GM21526 (cell line): ENCODE measurements around the gene ROR1.
"Not testable (repeated sequence)": the region's sequence is repeated elsewhere in the genome, so short reads cannot be mapped to it uniquely, and the experiment has no call there.

Experiments
- ATAC-seq: cut with Tn5 transposase; IDR thresholded peaks from one replicate; pipeline ENCODE4 v1.9.1; 2021; ENCODE audit warnings: moderate library complexity; ENCODE audit not compliant: unreplicated experiment, low FRiP score

ROR1 gene

DNA sequence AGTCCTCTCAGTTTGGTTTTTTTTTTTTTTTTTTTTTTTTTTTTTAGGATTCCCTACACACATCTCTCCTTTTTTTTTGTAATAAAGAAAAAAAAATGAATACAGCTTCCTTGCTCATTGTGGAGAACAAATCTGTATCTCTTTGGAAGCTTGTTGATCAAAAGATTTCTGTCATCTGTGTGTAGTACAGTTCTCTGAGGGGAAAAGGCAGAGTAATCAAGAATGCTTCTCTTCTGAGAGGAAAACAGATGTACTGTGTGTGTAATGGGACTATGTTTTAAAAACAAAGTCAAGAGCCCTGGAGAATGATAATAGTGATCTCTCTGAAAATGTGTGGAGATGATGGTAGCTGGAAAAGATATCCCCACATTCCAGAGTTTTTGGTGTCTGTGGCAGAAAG is 16.5 kb upstream of the ROR1 start:
- ATAC-seq = no peak

DNA sequence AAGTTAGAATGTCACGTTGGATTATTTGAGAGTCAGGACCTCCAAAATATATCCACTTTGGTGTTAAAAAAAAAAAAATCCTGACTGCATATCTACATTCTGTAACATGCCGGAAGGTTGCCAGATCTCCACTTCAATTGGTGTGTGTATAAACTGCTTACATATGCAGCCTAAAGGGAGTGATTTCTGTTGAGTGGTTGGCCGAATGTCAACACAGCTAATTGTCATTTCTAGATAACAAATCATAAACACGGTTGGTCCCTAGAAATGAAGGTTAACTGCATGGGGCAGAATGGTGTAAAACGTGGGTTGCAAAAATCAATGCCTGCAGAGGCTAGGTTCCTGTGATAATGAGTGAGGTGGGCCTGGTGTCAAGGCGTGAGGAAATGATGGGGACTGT is 15.0 kb upstream of the ROR1 start:
- no peak for ATAC-seq

DNA sequence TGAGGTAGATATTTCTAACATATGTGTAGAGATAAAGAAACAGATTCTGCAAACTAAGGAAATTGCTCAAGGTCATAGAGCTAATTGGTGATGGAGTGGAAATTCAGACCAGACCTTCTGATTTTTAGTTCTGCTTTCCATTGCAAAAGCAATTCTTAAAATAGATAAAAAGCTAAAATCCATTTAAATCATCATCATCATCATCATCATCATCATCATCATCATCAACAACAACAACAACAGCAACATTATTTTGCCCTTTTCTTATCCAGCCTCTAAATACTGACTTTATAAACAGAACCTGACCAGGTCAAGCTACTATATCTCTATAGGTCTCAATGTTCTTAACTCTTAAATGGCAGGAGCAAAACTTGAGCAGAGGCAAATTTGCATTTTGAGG is 14.0 kb upstream of the ROR1 start:
- no peak for ATAC-seq

DNA sequence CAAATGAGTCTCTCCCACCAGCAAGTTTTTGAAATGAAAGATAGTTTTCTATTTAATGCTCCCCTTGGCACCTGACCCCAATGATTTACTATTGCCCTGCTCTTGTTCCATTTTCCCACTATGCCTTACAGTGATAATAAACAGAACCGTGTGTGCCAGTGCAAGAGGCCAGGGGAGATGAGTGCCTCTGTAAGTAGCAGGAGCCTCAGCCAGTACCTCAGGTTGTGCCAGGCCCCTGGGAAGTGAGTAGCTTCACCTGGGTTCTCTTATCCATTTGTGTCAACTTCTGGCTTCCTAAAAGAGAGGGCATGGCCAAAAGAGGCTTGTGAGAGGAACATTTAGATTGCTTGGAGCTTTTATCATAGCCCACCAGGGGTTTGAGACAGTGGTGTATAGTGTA is 3.4 kb upstream of the ROR1 start:
- no peak for ATAC-seq

DNA sequence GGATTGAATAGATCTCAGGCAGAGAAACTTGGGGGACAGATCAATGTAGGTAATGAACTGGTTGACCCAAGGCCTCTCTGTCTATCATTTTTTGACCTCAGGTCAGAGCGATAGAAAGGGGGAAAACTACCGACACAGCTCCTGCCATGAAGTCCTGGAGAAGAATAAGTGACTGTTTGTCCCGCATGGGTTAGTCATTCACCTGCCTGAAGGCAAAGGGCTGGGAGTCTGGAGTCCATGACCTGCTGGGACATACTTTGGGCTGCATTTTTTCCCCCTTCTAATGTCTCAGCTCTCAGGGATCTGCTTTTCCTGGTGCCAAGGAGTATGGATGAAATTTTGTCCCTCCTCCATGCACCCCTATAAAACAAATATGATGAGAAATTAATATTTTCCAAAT is 1.6 kb upstream of the ROR1 start:
- no peak for ATAC-seq

DNA sequence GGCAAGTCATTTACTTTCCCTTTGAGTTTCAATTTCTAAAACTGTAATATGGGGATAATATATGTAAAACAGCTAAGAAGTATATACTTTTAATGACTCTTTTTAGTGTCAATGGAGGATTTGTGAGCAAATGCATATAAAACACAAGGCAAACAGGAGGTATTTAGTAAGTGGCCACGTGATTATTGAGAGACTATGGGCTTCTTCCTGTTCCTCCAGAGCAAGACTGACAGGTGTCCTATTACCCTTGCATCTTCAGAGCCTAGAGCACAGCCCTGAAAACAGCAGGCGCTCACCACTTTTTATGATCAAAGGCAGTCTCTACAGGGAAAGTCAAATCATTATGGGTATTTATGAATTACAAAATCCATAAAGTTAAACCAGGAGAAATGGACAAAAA is 941 bp upstream of the ROR1 start:
- ATAC-seq = no peak

DNA sequence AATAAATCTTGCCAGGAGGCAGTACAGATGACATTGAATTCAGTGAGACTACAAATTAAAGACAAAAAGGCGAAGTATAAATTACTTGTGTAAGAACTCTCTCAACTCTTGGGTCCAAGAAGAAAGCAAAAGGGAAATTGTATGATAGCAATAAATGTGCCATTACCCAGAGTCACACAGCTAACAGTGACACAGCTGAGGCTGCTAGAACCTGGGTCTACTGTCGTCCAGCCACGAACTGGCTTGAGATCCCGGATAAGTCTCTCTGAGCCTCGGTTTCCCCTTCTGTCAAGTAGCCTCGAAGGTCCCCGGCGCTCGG is 362 bp upstream of the ROR1 start:
- ATAC-seq = peak; percentile 10

DNA sequence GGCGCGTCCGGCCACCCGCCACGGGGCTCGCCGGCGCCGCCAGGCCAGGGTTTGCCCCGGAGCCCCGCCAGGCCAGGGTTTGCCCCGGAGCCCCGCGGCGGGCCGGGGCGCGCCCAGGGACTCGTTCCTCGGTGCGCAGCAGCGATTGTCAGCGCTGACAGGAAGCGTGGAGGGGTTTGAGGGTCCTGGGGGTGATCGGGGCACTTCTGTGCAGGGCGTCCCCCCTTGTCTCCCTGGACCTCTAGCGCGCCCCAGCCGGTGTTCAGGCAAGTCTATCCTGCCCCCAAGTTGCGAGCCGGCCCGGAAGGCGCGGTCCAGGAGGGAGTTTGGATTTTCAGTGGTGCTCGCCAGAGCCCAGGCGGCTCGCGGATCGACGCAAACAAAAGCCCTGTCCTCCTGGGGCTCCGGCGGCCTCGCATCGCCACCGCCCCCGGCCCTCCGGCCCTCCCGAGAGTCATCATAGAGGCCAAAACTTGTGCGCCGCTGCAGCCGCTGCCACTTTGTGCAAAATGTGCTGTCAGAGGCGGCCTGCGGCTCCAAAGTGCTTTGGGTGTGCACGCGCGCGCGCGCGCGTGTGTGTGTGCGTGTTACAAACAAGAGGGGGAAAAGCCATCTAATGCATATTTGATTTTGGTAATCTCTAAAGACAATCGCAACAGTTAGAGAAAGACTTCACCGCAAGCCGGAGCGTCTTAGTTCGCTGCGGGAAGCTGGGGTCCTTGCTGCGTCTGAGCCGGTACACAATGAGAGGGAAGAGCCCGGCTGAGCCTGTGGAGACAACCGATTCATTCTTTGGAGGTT is 1.0 kb downstream of the ROR1 start:
- no peak for ATAC-seq

DNA sequence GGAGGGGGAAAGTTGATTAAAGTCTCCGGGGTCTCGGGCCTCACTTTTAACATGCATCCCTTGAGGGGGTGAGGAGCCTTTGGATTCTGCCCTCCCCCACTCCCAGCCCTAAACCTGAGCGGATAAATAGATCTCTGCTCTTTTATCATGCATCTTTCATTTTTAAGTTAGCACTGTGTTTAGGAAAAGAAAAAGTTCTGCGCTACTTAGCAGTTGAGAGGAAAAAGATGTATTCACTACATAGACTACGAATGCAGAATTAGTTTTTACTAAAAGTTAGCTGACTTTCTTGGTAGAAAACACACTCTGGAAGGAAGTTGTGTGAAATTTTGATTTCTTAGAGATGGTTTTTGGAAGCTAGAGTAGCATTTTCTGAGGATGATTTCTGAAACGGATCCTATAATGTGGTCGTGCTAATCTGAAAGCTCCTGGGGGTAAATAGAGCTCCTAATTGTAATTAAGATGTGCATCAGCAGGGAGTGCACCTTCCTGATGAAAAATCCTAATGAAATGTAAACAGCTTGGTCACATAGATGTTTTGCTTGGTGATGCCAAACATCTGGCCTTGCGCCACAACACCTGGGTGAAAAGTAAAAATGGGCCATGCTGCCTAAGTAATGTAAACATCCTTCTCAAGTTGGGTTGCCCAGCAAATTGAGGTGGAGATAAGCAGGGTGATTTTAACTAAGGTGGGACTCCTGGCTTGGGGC is 1.8 kb downstream of the ROR1 start:
- no peak for ATAC-seq

DNA sequence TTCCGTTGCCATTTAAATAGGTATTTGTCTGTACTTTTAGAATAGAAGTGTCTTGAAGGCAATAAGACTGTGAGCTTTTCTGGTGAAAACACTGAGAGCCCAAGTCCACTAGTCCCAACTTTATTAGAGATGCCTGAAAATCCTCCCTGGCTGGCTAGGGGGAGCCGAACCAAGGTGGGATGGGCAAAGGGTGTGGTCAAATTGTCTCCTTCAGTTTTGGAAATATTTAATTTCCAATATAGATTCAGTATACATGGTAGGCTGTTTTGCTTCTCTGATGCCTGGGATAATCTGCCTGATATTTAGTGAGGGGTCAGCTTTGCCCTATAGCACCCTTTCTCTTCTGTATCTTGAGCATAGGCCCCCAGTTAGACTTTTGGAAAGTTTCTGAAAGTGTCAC is 3.5 kb downstream of the ROR1 start:
- no peak for ATAC-seq

DNA sequence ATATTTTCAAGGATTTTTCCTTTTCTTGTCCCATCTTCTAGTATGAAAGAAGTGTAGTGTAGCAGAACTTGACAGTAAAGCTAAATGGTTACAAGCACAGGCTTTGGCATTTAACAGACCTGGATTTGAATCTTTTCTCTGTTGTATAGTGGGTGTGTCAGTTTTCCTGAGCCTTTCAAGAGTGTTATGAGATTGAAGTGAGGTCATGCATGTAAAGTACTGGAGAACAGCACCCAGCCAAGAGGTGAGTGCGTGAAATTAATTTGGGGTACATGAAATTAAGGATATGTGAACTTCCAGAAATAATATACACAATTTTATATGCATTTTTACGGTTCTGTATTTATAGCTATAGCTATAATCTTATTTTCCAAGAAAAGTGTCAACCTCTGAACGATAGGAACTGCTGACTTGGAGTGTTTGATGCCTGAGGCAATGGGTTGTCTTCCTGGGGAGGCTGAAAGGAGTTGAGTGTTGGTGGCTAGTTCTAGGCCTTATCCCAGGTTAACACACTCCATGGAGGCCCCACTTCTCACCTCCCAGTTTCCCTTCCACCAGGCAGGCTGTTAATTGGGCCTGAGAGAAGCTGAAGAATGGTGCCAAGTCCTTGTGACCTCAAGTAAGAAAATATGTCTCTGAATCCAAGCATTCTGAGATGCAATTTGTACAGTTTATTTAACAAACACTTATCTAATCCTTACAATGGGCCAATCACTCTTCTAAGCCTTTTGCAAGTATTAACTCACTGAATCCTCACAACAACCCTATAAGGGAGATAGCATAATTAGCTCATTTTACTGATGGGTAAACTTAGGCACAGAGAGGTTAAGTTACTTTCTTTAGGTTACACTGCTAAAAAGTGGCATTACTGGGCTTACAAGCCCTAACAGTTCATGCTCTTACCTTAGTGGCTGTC is 4.4 kb downstream of the ROR1 start:
- ATAC-seq = no peak

DNA sequence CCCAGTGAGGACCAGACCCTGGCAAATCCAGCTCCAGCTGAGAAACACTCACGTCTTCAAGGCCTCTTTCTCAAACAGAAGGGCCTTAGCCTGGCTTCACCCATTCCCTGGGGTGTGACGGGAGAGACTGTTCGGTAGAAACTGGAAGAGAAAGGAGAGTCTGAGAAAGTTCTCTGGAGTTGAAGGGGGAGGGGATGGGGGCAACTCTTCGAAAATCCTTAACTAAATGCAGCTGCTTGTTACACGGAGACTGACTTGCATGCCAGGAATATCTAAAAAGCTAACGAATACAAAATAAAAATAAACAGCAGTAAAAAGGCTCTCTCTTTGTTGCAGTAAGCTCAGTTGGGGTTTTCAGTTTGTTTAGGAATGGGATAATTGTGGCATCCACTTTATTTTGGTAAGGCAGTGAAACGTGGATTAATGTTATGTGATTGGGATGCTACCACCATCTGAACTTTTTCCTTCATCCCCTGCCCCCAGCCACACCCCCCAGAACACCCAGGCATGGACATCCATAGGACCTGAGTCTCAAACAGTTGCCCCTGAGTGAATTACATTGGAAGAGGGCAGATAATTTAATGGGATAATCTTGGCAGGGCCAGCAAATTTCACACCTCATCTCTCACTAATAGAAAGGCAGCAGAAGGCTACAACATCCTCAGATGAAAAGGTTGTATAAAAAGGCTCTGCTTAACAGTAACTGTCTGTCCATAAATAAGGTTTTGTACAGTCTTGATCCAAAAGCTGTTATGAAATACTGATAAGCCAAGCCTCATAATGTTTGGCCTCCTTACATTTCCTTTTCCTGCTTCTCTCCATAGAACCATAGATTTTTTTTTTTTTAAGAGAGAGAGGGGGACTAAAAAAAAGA is 5.8 kb downstream of the ROR1 start:
- ATAC-seq = no peak

DNA sequence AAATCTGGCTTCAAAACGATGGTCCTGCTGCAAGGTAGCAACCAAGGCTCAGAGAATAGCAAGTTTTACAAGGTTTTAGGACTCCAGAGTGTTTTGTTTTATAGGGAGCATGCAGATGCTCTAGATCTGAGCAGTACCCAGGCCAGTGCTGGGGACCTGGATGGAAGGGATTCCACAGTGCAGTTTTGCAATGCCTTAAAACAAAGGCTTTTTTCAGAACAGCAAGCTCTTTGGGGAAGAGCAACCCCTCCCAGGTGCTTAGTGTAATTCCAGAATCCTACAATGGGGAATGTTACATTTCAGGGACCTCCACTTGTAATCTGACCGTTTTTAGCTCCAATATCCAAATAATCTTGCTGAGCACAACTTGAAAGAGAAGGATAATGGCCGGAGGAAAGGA is 6.7 kb downstream of the ROR1 start:
- ATAC-seq = no peak

DNA sequence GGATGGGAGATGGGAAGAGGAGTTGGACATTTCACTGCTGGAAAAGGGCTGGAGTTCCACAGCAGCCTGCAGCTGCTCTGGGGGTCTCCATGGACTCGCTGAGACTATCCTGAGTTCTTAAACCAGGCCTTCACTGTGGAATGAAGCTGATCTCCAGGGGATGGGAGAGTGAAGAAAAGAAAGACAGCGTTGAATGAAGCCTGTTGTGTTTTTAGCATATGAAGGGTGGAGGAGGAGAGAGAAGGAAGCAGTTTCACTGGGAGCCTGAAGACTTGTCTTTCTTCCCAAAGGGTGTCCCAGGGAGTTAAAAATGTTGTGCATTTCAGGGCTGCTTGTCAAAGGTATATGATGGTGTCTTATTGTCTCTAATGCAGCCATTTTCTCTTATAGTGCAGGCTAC is 9.2 kb downstream of the ROR1 start:
- no peak for ATAC-seq

DNA sequence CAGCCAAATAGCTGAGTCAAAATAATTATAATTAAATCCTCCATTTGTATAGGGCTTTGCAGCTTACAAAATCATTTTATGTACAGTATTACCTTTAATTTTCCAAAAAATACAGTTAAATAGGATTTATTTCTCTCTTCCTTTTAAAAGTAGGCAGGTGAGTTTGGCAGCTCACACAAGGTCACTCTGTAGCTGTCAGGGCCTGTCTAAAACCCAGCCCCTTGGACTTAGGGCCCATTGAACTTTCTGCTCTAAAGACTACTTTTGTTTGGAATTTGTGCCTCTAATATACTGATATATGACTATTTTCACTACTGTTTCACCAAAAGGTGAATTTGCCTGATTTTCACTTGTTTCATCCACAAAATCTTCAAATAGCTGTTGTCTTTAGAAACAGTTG is 10.3 kb downstream of the ROR1 start:
- ATAC-seq = no peak

DNA sequence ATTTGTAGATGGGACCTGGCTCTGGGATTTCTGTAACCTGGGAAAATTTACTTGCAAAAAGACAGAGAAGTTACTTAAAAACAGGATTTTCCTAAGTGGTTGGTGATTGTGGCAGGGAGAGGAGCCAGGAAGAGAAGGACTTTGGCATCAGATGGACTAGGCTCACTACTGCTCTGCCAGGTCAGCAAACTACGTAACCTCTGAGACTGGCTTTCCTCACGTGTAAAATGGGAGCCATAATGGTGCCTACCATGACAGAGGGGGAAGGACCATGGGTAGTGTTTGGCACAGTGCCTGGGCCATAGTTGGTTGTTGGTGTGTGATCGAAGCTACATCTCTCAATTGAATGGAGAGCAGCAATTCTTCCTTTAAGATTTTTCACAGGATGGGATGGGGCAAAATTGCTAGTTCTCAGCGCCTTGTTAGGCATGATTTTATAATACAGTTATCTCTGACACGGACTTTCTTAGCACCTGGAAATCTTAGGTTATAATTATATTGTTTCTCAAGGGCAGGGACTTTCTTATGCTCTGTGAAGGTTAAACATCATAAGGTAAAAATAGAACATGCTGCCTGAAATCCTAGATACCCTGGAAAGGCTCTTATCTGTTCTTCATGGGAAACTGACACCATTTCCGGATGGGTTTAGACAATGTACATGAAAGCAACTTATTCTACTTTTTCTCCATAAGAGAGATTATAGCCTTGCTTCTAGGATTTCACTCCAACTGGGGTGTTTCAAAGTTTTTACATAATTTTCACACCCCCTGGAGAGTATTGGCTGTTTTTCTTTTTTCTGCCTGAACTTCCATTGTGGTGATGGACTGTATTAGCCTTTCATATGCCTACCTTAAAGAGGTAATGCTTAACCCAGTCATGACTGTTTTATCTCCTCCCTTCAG is 10.9 kb downstream of the ROR1 start:
- ATAC-seq = no peak

DNA sequence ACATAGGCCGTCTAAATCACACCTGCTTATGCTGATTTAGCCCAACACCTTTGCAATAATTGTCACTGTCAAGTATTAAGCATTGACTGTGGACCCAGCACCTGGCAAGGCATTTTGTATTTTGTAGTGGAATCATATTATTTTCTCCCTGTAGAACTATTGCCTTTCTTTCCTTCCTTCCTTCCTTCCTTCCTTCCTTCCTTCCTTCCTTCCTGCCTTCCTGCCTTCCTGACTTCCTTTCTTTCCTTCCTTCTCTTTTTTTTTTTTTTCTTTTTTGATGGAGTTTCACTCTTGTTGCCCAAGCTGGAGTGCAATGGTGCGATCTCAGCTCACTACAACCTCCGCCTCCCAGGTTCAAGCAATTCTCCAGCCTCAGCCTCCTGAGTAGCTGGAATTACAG is 13.5 kb downstream of the ROR1 start:
- not testable (repeated sequence) for ATAC-seq

DNA sequence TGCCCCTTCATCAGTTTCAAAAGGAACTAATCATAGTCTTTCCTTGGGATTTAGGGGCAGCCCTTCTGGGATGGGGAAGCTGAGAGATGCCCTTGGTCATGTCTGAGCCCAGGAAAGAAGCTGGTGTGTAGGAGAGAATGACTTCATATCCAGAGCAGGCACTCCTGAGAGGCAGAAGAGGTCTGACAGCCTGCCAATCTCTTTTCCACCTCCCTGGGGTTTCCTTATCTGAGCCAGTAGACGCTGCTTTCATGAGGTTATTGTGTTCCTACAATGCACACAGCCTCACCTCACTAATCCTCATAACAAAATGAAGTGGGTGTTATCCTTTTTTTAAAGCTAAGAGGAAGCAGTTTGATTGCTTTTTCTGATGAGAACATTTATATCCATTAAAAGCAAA is 14.1 kb downstream of the ROR1 start:
- ATAC-seq = no peak

DNA sequence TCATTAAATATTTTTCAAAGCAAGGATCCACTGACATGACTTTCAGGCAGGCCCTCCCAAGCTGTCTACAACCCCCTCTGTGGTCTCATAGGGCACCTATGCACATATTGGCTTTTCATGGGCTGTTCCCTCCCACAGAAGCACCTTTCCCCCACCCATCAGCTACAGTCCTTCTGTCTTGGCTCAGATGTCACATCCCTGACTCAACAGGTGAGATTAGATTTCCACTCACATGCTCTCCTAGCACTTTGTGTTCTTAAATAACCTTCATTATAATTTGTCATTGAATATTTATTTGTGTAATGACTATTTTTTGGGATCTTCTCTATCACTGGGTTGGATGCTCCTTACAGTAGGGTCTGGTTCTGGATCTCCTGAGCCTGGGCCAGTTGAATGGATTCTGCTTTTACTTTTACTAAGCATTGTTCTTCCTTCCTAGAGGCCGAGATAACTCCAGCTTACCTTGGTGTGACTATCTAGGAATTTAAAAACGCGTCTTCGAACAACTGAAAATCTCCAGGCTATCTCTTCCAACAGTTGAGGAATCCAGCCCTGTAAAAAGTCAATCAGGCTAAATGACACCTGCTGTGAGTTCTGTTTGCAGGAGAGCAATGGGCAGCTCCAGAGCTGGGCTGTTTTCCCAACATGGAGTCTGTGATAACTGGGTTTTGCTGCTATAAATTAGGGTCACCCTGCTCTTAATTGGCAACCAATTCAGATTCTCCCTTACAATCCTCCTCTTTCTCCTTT is 16.2 kb downstream of the ROR1 start:
- no peak for ATAC-seq
